Measurements from ENCODE around the gene PI4KB. TPM values are rescaled to one million over a fixed set of nuclear protein-coding genes. Genes with fewer than 3 reads are reported as not detected.

The PI4KB gene
- total RNA-seq, 1 experiment from 2014 or later = 52.7 TPM

DNA sequence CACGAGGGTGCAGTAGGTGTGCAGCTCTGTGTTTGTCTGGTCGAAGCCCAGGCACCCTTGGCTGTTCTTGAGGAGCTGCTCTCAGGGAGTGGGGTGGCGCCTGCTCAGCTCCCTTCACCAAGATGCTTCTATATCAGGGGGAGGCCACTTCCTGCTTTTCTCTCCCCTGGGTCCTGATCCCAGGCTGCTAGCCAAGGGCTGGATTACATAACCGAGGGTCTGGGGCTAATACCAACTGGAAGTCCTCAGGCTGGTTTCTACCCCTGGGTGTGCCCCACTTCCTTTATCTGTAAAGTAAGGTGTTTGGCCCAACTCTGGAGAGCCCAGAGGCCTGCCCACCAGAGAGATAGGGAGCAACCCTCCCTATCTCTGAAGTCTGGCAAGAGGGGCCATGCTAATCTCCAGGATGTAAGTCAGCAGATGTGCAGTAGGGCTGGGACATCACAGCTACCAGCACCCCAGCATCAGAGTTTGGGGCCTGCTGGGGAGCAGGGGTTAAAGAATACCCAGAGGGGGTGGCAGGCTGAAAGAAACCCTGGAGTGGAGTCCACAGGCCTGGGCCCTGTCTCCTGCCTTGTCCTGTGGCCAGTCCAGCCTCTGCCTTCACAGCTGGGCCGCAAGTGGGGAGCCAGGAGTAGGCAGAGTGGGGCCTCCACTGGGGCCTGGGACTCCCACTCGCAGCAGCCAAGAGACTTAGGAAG, 43.1 kb upstream of the PI4KB start:
- Histone ChIP-seq H3K27me3 (ENCODE audit: control insufficient read depth, insufficient read depth, low read length) (no peaks in the 10 kb centered on the region), H3K36me3 (ENCODE audit: control insufficient read depth, insufficient read depth, low read length) (no peaks in the 10 kb centered on the region), H3K9me3 (ENCODE audit: control insufficient read depth, insufficient read depth, low read depth, low read length) (no peaks in the 10 kb centered on the region), H3K4me3 (ENCODE audit: low read depth in 2 of 2, low read length in 2 of 2) (no peak overlapping the region), H3K27ac (ENCODE audit: low read length) (no peak overlapping the region), H3K4me1 (ENCODE audit: control insufficient read depth, insufficient read depth, low read length) (peaks cover 9% of the 10 kb centered on the region)
- intact Hi-C loops (cut with micrococcal nuclease; ENCODE audit: unreplicated experiment) (no loop called here), in situ Hi-C loops (cut with HindIII; ENCODE audit: low pct_unique_long_range_greater_than_20kb, low sequenced_read_pairs) (no loop called here)
- ATAC-seq (no peak), DNase-seq (ENCODE audit: low read depth, low spot score) (no peak)
- ChIA-PET CTCF (no interaction called here), POLR2A (interaction anchor here (0.7 kb wide), 1 partner anchor 407 kb away, joined by 7 read pairs; no protein-coding TSS in a partner anchor)
- TF ChIP-seq, protein P1, sequence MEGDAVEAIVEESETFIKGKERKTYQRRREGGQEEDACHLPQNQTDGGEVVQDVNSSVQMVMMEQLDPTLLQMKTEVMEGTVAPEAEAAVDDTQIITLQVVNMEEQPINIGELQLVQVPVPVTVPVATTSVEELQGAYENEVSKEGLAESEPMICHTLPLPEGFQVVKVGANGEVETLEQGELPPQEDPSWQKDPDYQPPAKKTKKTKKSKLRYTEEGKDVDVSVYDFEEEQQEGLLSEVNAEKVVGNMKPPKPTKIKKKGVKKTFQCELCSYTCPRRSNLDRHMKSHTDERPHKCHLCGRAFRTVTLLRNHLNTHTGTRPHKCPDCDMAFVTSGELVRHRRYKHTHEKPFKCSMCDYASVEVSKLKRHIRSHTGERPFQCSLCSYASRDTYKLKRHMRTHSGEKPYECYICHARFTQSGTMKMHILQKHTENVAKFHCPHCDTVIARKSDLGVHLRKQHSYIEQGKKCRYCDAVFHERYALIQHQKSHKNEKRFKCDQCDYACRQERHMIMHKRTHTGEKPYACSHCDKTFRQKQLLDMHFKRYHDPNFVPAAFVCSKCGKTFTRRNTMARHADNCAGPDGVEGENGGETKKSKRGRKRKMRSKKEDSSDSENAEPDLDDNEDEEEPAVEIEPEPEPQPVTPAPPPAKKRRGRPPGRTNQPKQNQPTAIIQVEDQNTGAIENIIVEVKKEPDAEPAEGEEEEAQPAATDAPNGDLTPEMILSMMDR (IDR thresholded peaks at IDR 0.05) = no peak
- TF ChIP-seq TCF7L2 (IDR thresholded peaks at IDR 0.05; ENCODE audit: low read depth, low read length) (no peak), POLR2AphosphoS5 (IDR thresholded peaks at IDR 0.05; ENCODE audit: low read depth, low read length) (no peak), SIN3A (IDR thresholded peaks at IDR 0.05; ENCODE audit: borderline replicate concordance, insufficient read depth, low read depth, low read length) (no peak)
- TF ChIP-seq, protein P2, sequence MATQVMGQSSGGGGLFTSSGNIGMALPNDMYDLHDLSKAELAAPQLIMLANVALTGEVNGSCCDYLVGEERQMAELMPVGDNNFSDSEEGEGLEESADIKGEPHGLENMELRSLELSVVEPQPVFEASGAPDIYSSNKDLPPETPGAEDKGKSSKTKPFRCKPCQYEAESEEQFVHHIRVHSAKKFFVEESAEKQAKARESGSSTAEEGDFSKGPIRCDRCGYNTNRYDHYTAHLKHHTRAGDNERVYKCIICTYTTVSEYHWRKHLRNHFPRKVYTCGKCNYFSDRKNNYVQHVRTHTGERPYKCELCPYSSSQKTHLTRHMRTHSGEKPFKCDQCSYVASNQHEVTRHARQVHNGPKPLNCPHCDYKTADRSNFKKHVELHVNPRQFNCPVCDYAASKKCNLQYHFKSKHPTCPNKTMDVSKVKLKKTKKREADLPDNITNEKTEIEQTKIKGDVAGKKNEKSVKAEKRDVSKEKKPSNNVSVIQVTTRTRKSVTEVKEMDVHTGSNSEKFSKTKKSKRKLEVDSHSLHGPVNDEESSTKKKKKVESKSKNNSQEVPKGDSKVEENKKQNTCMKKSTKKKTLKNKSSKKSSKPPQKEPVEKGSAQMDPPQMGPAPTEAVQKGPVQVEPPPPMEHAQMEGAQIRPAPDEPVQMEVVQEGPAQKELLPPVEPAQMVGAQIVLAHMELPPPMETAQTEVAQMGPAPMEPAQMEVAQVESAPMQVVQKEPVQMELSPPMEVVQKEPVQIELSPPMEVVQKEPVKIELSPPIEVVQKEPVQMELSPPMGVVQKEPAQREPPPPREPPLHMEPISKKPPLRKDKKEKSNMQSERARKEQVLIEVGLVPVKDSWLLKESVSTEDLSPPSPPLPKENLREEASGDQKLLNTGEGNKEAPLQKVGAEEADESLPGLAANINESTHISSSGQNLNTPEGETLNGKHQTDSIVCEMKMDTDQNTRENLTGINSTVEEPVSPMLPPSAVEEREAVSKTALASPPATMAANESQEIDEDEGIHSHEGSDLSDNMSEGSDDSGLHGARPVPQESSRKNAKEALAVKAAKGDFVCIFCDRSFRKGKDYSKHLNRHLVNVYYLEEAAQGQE (IDR thresholded peaks at IDR 0.05; ENCODE audit: insufficient read depth in 1 of 2, low read depth in 2 of 2, low read length in 1 of 2) = no peak
- BruUV-seq (replicated peaks) = no TSS peak

DNA sequence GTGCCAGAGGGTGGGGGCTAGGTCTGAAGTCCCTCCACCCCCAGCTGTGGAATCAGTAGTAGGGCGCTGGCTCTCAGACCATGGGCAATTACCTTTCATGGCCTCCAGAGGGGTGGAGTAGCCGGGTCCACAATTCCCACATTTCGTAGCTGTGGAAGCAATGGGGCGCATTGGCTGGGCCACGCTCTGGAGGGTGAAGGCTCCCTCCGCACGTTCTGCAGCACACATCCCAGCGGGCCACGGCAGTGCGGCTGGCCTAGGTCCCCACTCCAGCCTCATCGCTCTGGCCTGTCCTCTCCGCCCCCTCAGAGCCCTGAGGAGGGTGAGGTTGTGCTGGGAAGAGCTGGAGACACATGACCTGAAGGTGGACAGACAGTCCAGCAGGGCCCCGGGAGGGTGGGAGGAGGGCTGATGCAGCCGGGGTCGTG, 42.4 kb upstream of the PI4KB start:
- ChIA-PET POLR2A (no interaction called here), CTCF (interaction anchor here (0.5 kb wide), 1 partner anchor 17 kb away, joined by 9 read pairs; no protein-coding TSS in a partner anchor)
- H3K27me3 ChIP-seq (ENCODE audit: control insufficient read depth, insufficient read depth, low read length) = no peaks in the 10 kb centered on the region
- no peak overlapping the region for H3K4me3 ChIP-seq (ENCODE audit: low read depth in 2 of 2, low read length in 2 of 2)
- H3K36me3 ChIP-seq (ENCODE audit: control insufficient read depth, insufficient read depth, low read length) = no peaks in the 10 kb centered on the region
- no peak for DNase-seq (ENCODE audit: low read depth, low spot score)
- in situ Hi-C loops (cut with HindIII; ENCODE audit: low pct_unique_long_range_greater_than_20kb, low sequenced_read_pairs) (no loop called here), intact Hi-C loops (cut with micrococcal nuclease; ENCODE audit: unreplicated experiment) (no loop called here)
- no peak for ATAC-seq
- peaks cover 9% of the 10 kb centered on the region for H3K4me1 ChIP-seq (ENCODE audit: control insufficient read depth, insufficient read depth, low read length)
- no peak overlapping the region for H3K27ac ChIP-seq (ENCODE audit: low read length)
- no peaks in the 10 kb centered on the region for H3K9me3 ChIP-seq (ENCODE audit: control insufficient read depth, insufficient read depth, low read depth, low read length)
- BruUV-seq (replicated peaks) = no TSS peak
- TF ChIP-seq SIN3A (IDR thresholded peaks at IDR 0.05; ENCODE audit: borderline replicate concordance, insufficient read depth, low read depth, low read length) (no peak), POLR2AphosphoS5 (IDR thresholded peaks at IDR 0.05; ENCODE audit: low read depth, low read length) (no peak), TCF7L2 (IDR thresholded peaks at IDR 0.05; ENCODE audit: low read depth, low read length) (no peak)
- TF ChIP-seq, protein P2 (IDR thresholded peaks at IDR 0.05; ENCODE audit: insufficient read depth in 1 of 2, low read depth in 2 of 2, low read length in 1 of 2) = no peak
- TF ChIP-seq, protein P1 (IDR thresholded peaks at IDR 0.05) = no peak
